CD4-positive, CD25-positive, alpha-beta regulatory T cell (primary cell): ENCODE data around the gene SYT7. TPM values are rescaled to one million over a fixed set of nuclear protein-coding genes. Genes with fewer than 3 reads are reported as not detected.

Experiments
- ATAC-seq, 2 donors: fragments of 150-1000 bp; cut with Tn5 transposase; one replicate each; pipeline ENCODE4 v1.10.0; 2021; ENCODE audit warnings: low read depth in 2 of 2, moderate number of reproducible peaks in 2 of 2, moderate library complexity in 1 of 2
- DNase-seq, 3 donors: peaks; one replicate each; pipeline versions ENCODE4 v3.0.0 to v3.0.0-alpha.2; 2012 to 2022; ENCODE audit warnings: mixed read lengths in 1 of 3
- H3K27ac ChIP-seq: one replicate; pipeline ENCODE4 v1.7.0; 2013; ENCODE audit warnings: mild to moderate bottlenecking, low read length; ENCODE audit not compliant: insufficient read depth, poor library complexity, severe bottlenecking
- H3K27me3 ChIP-seq: one replicate; pipeline ENCODE4 v1.7.0; 2013; ENCODE audit warnings: low read length; ENCODE audit not compliant: control insufficient read depth, insufficient read depth
- H3K36me3 ChIP-seq: one replicate; pipeline ENCODE4 v1.7.0; 2013; ENCODE audit warnings: mild to moderate bottlenecking, low read length, moderate library complexity; ENCODE audit not compliant: control insufficient read depth, insufficient read depth
- H3K4me1 ChIP-seq: 2 replicates; pipeline ENCODE4 v1.7.0; 2013; ENCODE audit warnings: mild to moderate bottlenecking, low read length; ENCODE audit not compliant: insufficient read depth, control insufficient read depth, poor library complexity, severe bottlenecking
- H3K4me3 ChIP-seq: one replicate; pipeline ENCODE4 v1.7.0; 2013; ENCODE audit warnings: low read depth, mild to moderate bottlenecking, low read length, moderate library complexity
- H3K9me3 ChIP-seq, 2 experiments: 1 replicate in 1 of 2; 2 replicates in 1 of 2; pipeline ENCODE4 v1.7.0; 2013; ENCODE audit warnings: low read length in 2 of 2, mild to moderate bottlenecking in 1 of 2, moderate library complexity in 1 of 2; ENCODE audit not compliant: control insufficient read depth in 2 of 2
- H3K27ac Mint-ChIP-seq, 3 donors: one replicate each; pipeline ENCODE4 v1.8.0; 2020 to 2022; ENCODE audit warnings: mild to moderate bottlenecking in 3 of 3, mixed read lengths in 3 of 3, moderate library complexity in 2 of 3
- H3K27me3 Mint-ChIP-seq: one replicate; pipeline ENCODE4 v1.8.0; 2022; ENCODE audit warnings: mild to moderate bottlenecking, mixed read lengths
- H3K36me3 Mint-ChIP-seq: one replicate; pipeline ENCODE4 v1.8.0; 2020; ENCODE audit warnings: mixed read lengths
- H3K4me1 Mint-ChIP-seq, 4 donors: one replicate each; pipeline ENCODE4 v1.8.0; 2020 to 2022; ENCODE audit warnings: mixed read lengths in 4 of 4, mild to moderate bottlenecking in 1 of 4
- H3K4me3 Mint-ChIP-seq, 4 donors: one replicate each; pipeline ENCODE4 v1.8.0; 2020 to 2022; ENCODE audit warnings: mild to moderate bottlenecking in 4 of 4, mixed read lengths in 4 of 4, moderate library complexity in 3 of 4
- H3K9me3 Mint-ChIP-seq, 7 donors: one replicate each; pipeline ENCODE4 v1.8.0; 2020 to 2022; ENCODE audit warnings: mixed read lengths in 7 of 7, mild to moderate bottlenecking in 3 of 7, moderate library complexity in 2 of 7
- polyA plus RNA-seq, 4 donors: library from polyadenylated mRNA; unstranded; fragments of 300-500 nt; fragmentation: Illumina TruSeq; gene quantifications; one replicate each; pipeline ENCODE4 v1.2.3, GENCODE V29; 2021
- total RNA-seq: library from RNA; stranded (reverse); gene quantifications from one replicate; pipeline ENCODE4 v1.2.3, GENCODE V29; 2022

Gene SYT7
- total and polyA plus RNA-seq, 5 donors from 2014 or later: 0.20 TPM; not detected in 4

GRCh38 chr11:61567286-61568061 is 13.4 kb downstream of the SYT7 start:
- Histone ChIP-seq H3K27ac (no peak overlapping the region), H3K9me3 (peaks cover 0 to 2% of the 10 kb centered on the region in 2 experiments), H3K36me3 (no peaks in the 10 kb centered on the region), H3K4me1 (no peaks in the 10 kb centered on the region), H3K4me3 (no peak overlapping the region), H3K27me3 (peaks cover 7% of the 10 kb centered on the region)
- Mint-ChIP-seq H3K9me3 (peaks cover 0 to 1% (median 0%) of the 10 kb centered on the region in 7 donors), H3K27ac (peak overlapping the region in 1 of 3 donors; percentile 35), H3K4me3 (peak overlapping the region in 1 of 4 donors; percentile 28), H3K27me3 (peaks cover 34% of the 10 kb centered on the region), H3K4me1 (peaks cover 0 to 2% (median under 1%) of the 10 kb centered on the region in 4 donors), H3K36me3 (no peaks in the 10 kb centered on the region)
- DNase-seq (peak; percentile 57 to 62 (median 60)), ATAC-seq (peak; percentile 51 to 57)

- H3K27me3 ChIP-seq: peaks cover 5% of the 10 kb centered on the region
- no peaks in the 10 kb centered on the region for H3K36me3 Mint-ChIP-seq
- H3K36me3 ChIP-seq: no peaks in the 10 kb centered on the region
- no peak overlapping the region for H3K4me3 Mint-ChIP-seq
- no peaks in the 10 kb centered on the region for H3K4me1 ChIP-seq
- no peak overlapping the region for H3K27ac Mint-ChIP-seq
- peaks cover 23% of the 10 kb centered on the region for H3K27me3 Mint-ChIP-seq
- H3K4me3 ChIP-seq: no peak overlapping the region
- ATAC-seq: no peak
- peaks cover 0 to 2% of the 10 kb centered on the region in 2 experiments for H3K9me3 ChIP-seq
- peaks cover 0 to 3% (median 1%) of the 10 kb centered on the region in 4 donors for H3K4me1 Mint-ChIP-seq
- H3K27ac ChIP-seq: no peak overlapping the region
- no peak for DNase-seq
- H3K9me3 Mint-ChIP-seq: peaks cover 0 to 1% (median 0%) of the 10 kb centered on the region in 7 donors
These were observed 15.8 kb downstream of the SYT7 start for GRCh38 chr11:61564936-61565696.

GRCh38 chr11:61560751-61561150 is 20.1 kb downstream of the SYT7 start:
- Histone ChIP-seq H3K9me3 (no peaks in the 10 kb centered on the region), H3K27me3 (peaks cover 6% of the 10 kb centered on the region), H3K4me1 (no peaks in the 10 kb centered on the region), H3K36me3 (no peaks in the 10 kb centered on the region), H3K27ac (no peak overlapping the region), H3K4me3 (no peak overlapping the region)
- no peak for DNase-seq
- Mint-ChIP-seq H3K4me3 (no peak overlapping the region), H3K4me1 (peaks cover 0 to 2% (median under 1%) of the 10 kb centered on the region in 4 donors), H3K27me3 (peaks cover 29% of the 10 kb centered on the region), H3K27ac (no peak overlapping the region), H3K36me3 (no peaks in the 10 kb centered on the region), H3K9me3 (peaks cover 0 to 4% (median 0%) of the 10 kb centered on the region in 7 donors)
- no peak for ATAC-seq

- Histone ChIP-seq H3K4me3 (no peak overlapping the region), H3K4me1 (peaks cover 6% of the 10 kb centered on the region), H3K27ac (no peak overlapping the region), H3K36me3 (no peaks in the 10 kb centered on the region), H3K9me3 (no peaks in the 10 kb centered on the region), H3K27me3 (peaks cover 6% of the 10 kb centered on the region)
- H3K27ac Mint-ChIP-seq: no peak overlapping the region
- ATAC-seq (no peak), DNase-seq (no peak)
- H3K4me1 Mint-ChIP-seq: peaks cover 0 to 10% (median under 1%) of the 10 kb centered on the region in 4 donors
- H3K4me3 Mint-ChIP-seq: no peak overlapping the region
- peaks cover 0 to 6% (median 0%) of the 10 kb centered on the region in 7 donors for H3K9me3 Mint-ChIP-seq
- peaks cover 41% of the 10 kb centered on the region for H3K27me3 Mint-ChIP-seq
- no peaks in the 10 kb centered on the region for H3K36me3 Mint-ChIP-seq
These were observed 24.3 kb downstream of the SYT7 start for GRCh38 chr11:61556621-61557020.

GRCh38 chr11:61555978-61556377 is 24.9 kb downstream of the SYT7 start:
- H3K27ac Mint-ChIP-seq: no peak overlapping the region
- H3K36me3 Mint-ChIP-seq: no peaks in the 10 kb centered on the region
- peaks cover 0 to 6% (median 0%) of the 10 kb centered on the region in 7 donors for H3K9me3 Mint-ChIP-seq
- H3K27me3 Mint-ChIP-seq: peaks cover 41% of the 10 kb centered on the region
- ATAC-seq (no peak), DNase-seq (no peak)
- H3K4me3 ChIP-seq: no peak overlapping the region
- H3K9me3 ChIP-seq: no peaks in the 10 kb centered on the region
- H3K27me3 ChIP-seq: peaks cover 6% of the 10 kb centered on the region
- H3K27ac ChIP-seq: no peak overlapping the region
- H3K4me1 Mint-ChIP-seq: peaks cover 0 to 10% (median under 1%) of the 10 kb centered on the region in 4 donors
- H3K4me1 ChIP-seq: peaks cover 6% of the 10 kb centered on the region
- H3K4me3 Mint-ChIP-seq: no peak overlapping the region
- no peaks in the 10 kb centered on the region for H3K36me3 ChIP-seq

GRCh38 chr11:61555051-61555969 is 25.6 kb downstream of the SYT7 start:
- H3K36me3 ChIP-seq: no peaks in the 10 kb centered on the region
- no peak for DNase-seq
- H3K4me1 Mint-ChIP-seq: peaks cover 0 to 10% (median 0%) of the 10 kb centered on the region in 4 donors
- ATAC-seq: peak in 1 of 2 donors; percentile 11
- H3K27ac Mint-ChIP-seq: no peak overlapping the region
- H3K27ac ChIP-seq: no peak overlapping the region
- H3K9me3 ChIP-seq: no peaks in the 10 kb centered on the region
- peaks cover 0 to 6% (median 0%) of the 10 kb centered on the region in 7 donors for H3K9me3 Mint-ChIP-seq
- peaks cover 41% of the 10 kb centered on the region for H3K27me3 Mint-ChIP-seq
- peak overlapping the region in 1 of 4 donors; percentile 43 for H3K4me3 Mint-ChIP-seq
- H3K27me3 ChIP-seq: peaks cover 6% of the 10 kb centered on the region
- H3K36me3 Mint-ChIP-seq: no peaks in the 10 kb centered on the region
- peaks cover 6% of the 10 kb centered on the region for H3K4me1 ChIP-seq
- no peak overlapping the region for H3K4me3 ChIP-seq
